Right lobe of liver (tissue), 4 donors: ENCODE data around the gene UNKL.

Experiments used
- CTCF ChIP-seq, 4 donors: fragments of 200-600 bp in 3 of 4; fragments of 450-650 bp in 1 of 4; IDR thresholded peaks; one replicate each; pipeline versions ENCODE4 v1.5.1 to v1.8.0; 2016 to 2022; ENCODE audit warnings: antibody characterized with exemption in 4 of 4, mild to moderate bottlenecking in 2 of 4
- POLR2A ChIP-seq: fragments of 450-650 bp; IDR thresholded peaks from one replicate; pipeline ENCODE4 v1.6.1; 2017; ENCODE audit warnings: antibody characterized with exemption, mild to moderate bottlenecking
- donor health status: DM: no; HTN: no; CAD: no.
- donor health status: DM: no; HTN: no; CAD: no.
- donor health status: DM: no; HTN: yes; CAD: no.

DNA sequence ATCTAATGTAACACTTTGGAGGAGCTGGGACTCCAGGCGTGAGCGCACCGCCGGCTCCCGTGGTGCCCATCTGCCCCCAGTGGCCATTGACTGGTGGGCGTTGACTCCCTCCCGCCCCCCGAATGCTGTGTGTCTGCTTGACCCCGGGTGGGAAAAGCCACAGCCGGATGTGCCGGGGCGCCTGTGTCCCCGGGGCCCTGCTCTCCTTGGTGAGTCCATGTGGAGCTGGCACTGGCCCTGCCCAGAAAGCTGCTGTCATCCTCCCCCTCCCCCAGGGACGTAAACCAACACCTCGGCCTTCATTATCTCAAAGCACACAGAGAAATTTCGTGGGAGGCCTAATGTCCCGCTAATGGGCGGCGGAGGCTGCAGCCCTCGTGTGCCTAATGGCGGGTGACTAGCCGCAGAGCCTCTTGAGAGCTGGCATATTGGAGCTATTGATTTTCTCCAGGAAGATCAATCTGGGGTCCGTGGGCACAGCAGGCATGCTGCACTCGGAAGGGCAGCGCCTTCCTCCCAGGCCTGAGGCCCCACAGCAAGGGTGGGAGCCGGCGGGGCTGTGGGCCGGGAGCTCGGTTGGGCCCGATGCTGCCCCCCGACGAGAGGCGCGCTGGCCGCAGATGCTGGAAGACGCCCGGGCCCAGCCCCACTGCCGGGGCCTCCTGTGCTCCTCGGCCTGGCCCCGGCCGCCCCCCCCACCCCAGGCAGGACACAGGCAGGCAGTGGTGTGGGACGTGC lies 12.4 kb upstream of the UNKL start:
- TF ChIP-seq CTCF (IDR thresholded peaks at IDR 0.05), result no peak
- TF ChIP-seq POLR2A, result no peak
